Testis (tissue), 2 donors: ENCODE data around the gene CHMP5.

Experiments
- CTCF ChIP-seq, 3 experiments: fragments of 450-650 bp in 2 of 3; fragments of 200-600 bp in 1 of 3; sonication (generic) in 1 of 3; IDR thresholded peaks; one replicate each; pipeline ENCODE4 v1.5.1; 2016 to 2019; ENCODE audit warnings: antibody characterized with exemption in 3 of 3, mild to moderate bottlenecking in 2 of 3, moderate library complexity in 1 of 3
- POLR2A ChIP-seq: fragments of 450-650 bp; IDR thresholded peaks from one replicate; pipeline ENCODE4 v1.6.1; 2017; ENCODE audit warnings: antibody characterized with exemption, mild to moderate bottlenecking, moderate library complexity

GRCh38 chr9:33300546-33300945 is 35.7 kb downstream of the CHMP5 start:
- no peak for TF ChIP-seq CTCF (IDR thresholded peaks at IDR 0.05)
- no peak for TF ChIP-seq POLR2A
